Activated CD4-positive, alpha-beta T cell treated with anti-CD3 and anti-CD28 coated beads, Interleukin-2, amount 10 ng/mL, durations not matched to agents 24 days and 14 days (primary cell): Measurements from ENCODE around the gene KCNB1. TPM values are rescaled to one million over a fixed set of nuclear protein-coding genes. Genes with fewer than 3 reads are reported as not detected.

Experiments
- DNase-seq: peaks from one replicate; pipeline ENCODE4 v3.0.0; 2022
- H3K27ac Mint-ChIP-seq: one replicate; pipeline ENCODE4 v1.8.0; 2022; ENCODE audit warnings: mild to moderate bottlenecking, mixed read lengths
- H3K27me3 Mint-ChIP-seq: one replicate; pipeline ENCODE4 v1.8.0; 2022; ENCODE audit warnings: mixed read lengths
- H3K36me3 Mint-ChIP-seq: one replicate; pipeline ENCODE4 v1.8.0; 2022; ENCODE audit warnings: low read depth, mild to moderate bottlenecking, mixed read lengths
- H3K4me1 Mint-ChIP-seq: one replicate; pipeline ENCODE4 v1.8.0; 2021; ENCODE audit warnings: mixed read lengths
- H3K4me3 Mint-ChIP-seq: one replicate; pipeline ENCODE4 v1.8.0; 2022; ENCODE audit warnings: mild to moderate bottlenecking, moderate library complexity, mixed read lengths
- H3K9me3 Mint-ChIP-seq: one replicate; pipeline ENCODE4 v1.8.0; 2021; ENCODE audit warnings: mixed read lengths
- intact Hi-C: fragments of 100-400 bp; cut with micrococcal nuclease; formaldehyde crosslinking; loops from one replicate; pipeline ENCODE4 v1.15.1; 2023
- total RNA-seq: library from RNA; stranded (reverse); gene quantifications from 2 replicates; pipeline ENCODE4 v1.2.3, GENCODE V29; 2022

The KCNB1 gene
- total RNA-seq, 1 donor from 2014 or later, result 0.07 TPM

GRCh38 chr20:49344140-49344539 is 138.3 kb downstream of the KCNB1 start:
- intact Hi-C loops, result no loop called here
- Mint-ChIP-seq H3K36me3 (no peaks in the 10 kb centered on the region), H3K27me3 (peaks cover 31% of the 10 kb centered on the region), H3K4me1 (peaks cover 2% of the 10 kb centered on the region), H3K27ac (no peak overlapping the region), H3K4me3 (no peak overlapping the region), H3K9me3 (no peaks in the 10 kb centered on the region)
- no peak for DNase-seq

- H3K27me3 Mint-ChIP-seq, result peaks cover 25% of the 10 kb centered on the region
- no peak overlapping the region for H3K27ac Mint-ChIP-seq
- intact Hi-C loops, result no loop called here
- no peaks in the 10 kb centered on the region for H3K9me3 Mint-ChIP-seq
- H3K36me3 Mint-ChIP-seq, result no peaks in the 10 kb centered on the region
- H3K4me3 Mint-ChIP-seq, result no peak overlapping the region
- DNase-seq, result no peak
- peaks cover 2% of the 10 kb centered on the region for H3K4me1 Mint-ChIP-seq
These were observed 139.2 kb downstream of the KCNB1 start for GRCh38 chr20:49343246-49343645.

GRCh38 chr20:49340161-49340966 is 142.1 kb downstream of the KCNB1 start:
- H3K9me3 Mint-ChIP-seq, result no peaks in the 10 kb centered on the region
- H3K4me1 Mint-ChIP-seq, result no peaks in the 10 kb centered on the region
- H3K27me3 Mint-ChIP-seq, result peaks cover 17% of the 10 kb centered on the region
- intact Hi-C loops, result no loop called here
- H3K27ac Mint-ChIP-seq, result no peak overlapping the region
- no peak for DNase-seq
- H3K4me3 Mint-ChIP-seq, result no peak overlapping the region
- no peaks in the 10 kb centered on the region for H3K36me3 Mint-ChIP-seq

GRCh38 chr20:49339123-49339522 is 143.3 kb downstream of the KCNB1 start:
- no peak overlapping the region for H3K4me3 Mint-ChIP-seq
- H3K36me3 Mint-ChIP-seq, result no peaks in the 10 kb centered on the region
- no peaks in the 10 kb centered on the region for H3K9me3 Mint-ChIP-seq
- intact Hi-C loops, result no loop called here
- no peak for DNase-seq
- H3K27me3 Mint-ChIP-seq, result peaks cover 17% of the 10 kb centered on the region
- no peaks in the 10 kb centered on the region for H3K4me1 Mint-ChIP-seq
- no peak overlapping the region for H3K27ac Mint-ChIP-seq

- no peaks in the 10 kb centered on the region for H3K36me3 Mint-ChIP-seq
- intact Hi-C loops, result no loop called here
- peaks cover 11% of the 10 kb centered on the region for H3K27me3 Mint-ChIP-seq
- no peaks in the 10 kb centered on the region for H3K9me3 Mint-ChIP-seq
- H3K4me3 Mint-ChIP-seq, result no peak overlapping the region
- H3K27ac Mint-ChIP-seq, result no peak overlapping the region
- no peak for DNase-seq
- peaks cover 3% of the 10 kb centered on the region for H3K4me1 Mint-ChIP-seq
These were observed 144.4 kb downstream of the KCNB1 start for GRCh38 chr20:49338061-49338460.

GRCh38 chr20:49337357-49337756 is 145.1 kb downstream of the KCNB1 start:
- intact Hi-C loops, result no loop called here
- DNase-seq, result no peak
- peaks cover 3% of the 10 kb centered on the region for H3K4me1 Mint-ChIP-seq
- H3K27ac Mint-ChIP-seq, result no peak overlapping the region
- no peaks in the 10 kb centered on the region for H3K36me3 Mint-ChIP-seq
- no peak overlapping the region for H3K4me3 Mint-ChIP-seq
- H3K27me3 Mint-ChIP-seq, result peaks cover 15% of the 10 kb centered on the region
- H3K9me3 Mint-ChIP-seq, result no peaks in the 10 kb centered on the region

GRCh38 chr20:49336786-49337185 is 145.7 kb downstream of the KCNB1 start:
- no peak overlapping the region for H3K4me3 Mint-ChIP-seq
- H3K36me3 Mint-ChIP-seq, result no peaks in the 10 kb centered on the region
- intact Hi-C loops, result no loop called here
- H3K9me3 Mint-ChIP-seq, result no peaks in the 10 kb centered on the region
- H3K4me1 Mint-ChIP-seq, result peaks cover 3% of the 10 kb centered on the region
- DNase-seq, result no peak
- peaks cover 18% of the 10 kb centered on the region for H3K27me3 Mint-ChIP-seq
- no peak overlapping the region for H3K27ac Mint-ChIP-seq

- Mint-ChIP-seq H3K4me1 (peaks cover 3% of the 10 kb centered on the region), H3K4me3 (no peak overlapping the region), H3K27ac (no peak overlapping the region), H3K27me3 (peaks cover 28% of the 10 kb centered on the region), H3K36me3 (no peaks in the 10 kb centered on the region), H3K9me3 (no peaks in the 10 kb centered on the region)
- DNase-seq, result no peak
- intact Hi-C loops, result loop anchor here (2.0 kb wide), 1 partner anchor 591 kb away; no protein-coding TSS in a partner anchor
These were observed 147.0 kb downstream of the KCNB1 start for GRCh38 chr20:49335476-49335875.

- Mint-ChIP-seq H3K27me3 (peaks cover 48% of the 10 kb centered on the region), H3K9me3 (no peaks in the 10 kb centered on the region), H3K27ac (no peak overlapping the region), H3K36me3 (no peaks in the 10 kb centered on the region), H3K4me1 (peaks cover 3% of the 10 kb centered on the region), H3K4me3 (no peak overlapping the region)
- intact Hi-C loops, result no loop called here
- DNase-seq, result no peak
These were observed 151.5 kb downstream of the KCNB1 start for GRCh38 chr20:49330701-49331615.

- intact Hi-C loops, result no loop called here
- Mint-ChIP-seq H3K27ac (no peak overlapping the region), H3K4me1 (peaks cover 9% of the 10 kb centered on the region), H3K27me3 (peaks cover 54% of the 10 kb centered on the region), H3K9me3 (no peaks in the 10 kb centered on the region), H3K36me3 (no peaks in the 10 kb centered on the region), H3K4me3 (no peak overlapping the region)
- no peak for DNase-seq
These were observed 153.7 kb downstream of the KCNB1 start for GRCh38 chr20:49328790-49329189.

- Mint-ChIP-seq H3K27me3 (peaks cover 50% of the 10 kb centered on the region), H3K36me3 (no peaks in the 10 kb centered on the region), H3K4me3 (no peak overlapping the region), H3K4me1 (peaks cover 16% of the 10 kb centered on the region), H3K27ac (no peak overlapping the region), H3K9me3 (no peaks in the 10 kb centered on the region)
- intact Hi-C loops, result no loop called here
- DNase-seq, result no peak
These were observed 156.4 kb downstream of the KCNB1 start for GRCh38 chr20:49326026-49326425.

GRCh38 chr20:49324306-49324705 is 158.2 kb downstream of the KCNB1 start:
- no peak for DNase-seq
- Mint-ChIP-seq H3K27ac (no peak overlapping the region), H3K4me1 (peaks cover 20% of the 10 kb centered on the region), H3K9me3 (no peaks in the 10 kb centered on the region), H3K27me3 (peaks cover 53% of the 10 kb centered on the region), H3K36me3 (no peaks in the 10 kb centered on the region), H3K4me3 (no peak overlapping the region)
- intact Hi-C loops, result no loop called here

GRCh38 chr20:49323622-49324238 is 158.7 kb downstream of the KCNB1 start:
- peak overlapping the region; percentile 60 for H3K27ac Mint-ChIP-seq
- H3K4me1 Mint-ChIP-seq, result peaks cover 25% of the 10 kb centered on the region
- peaks cover 1% of the 10 kb centered on the region for H3K36me3 Mint-ChIP-seq
- no peak overlapping the region for H3K4me3 Mint-ChIP-seq
- no peaks in the 10 kb centered on the region for H3K9me3 Mint-ChIP-seq
- H3K27me3 Mint-ChIP-seq, result peaks cover 54% of the 10 kb centered on the region
- DNase-seq, result peak; percentile 82
- intact Hi-C loops, result no loop called here

- Mint-ChIP-seq H3K9me3 (no peaks in the 10 kb centered on the region), H3K36me3 (peaks cover 2% of the 10 kb centered on the region), H3K4me1 (peaks cover 26% of the 10 kb centered on the region), H3K4me3 (no peak overlapping the region), H3K27me3 (peaks cover 66% of the 10 kb centered on the region), H3K27ac (no peak overlapping the region)
- DNase-seq, result no peak
- intact Hi-C loops, result no loop called here
These were observed 162.0 kb downstream of the KCNB1 start for GRCh38 chr20:49320460-49320859.
